IMR-90 (cell line): ENCODE measurements around the gene GJB4.

Experiments
- BHLHE40 ChIP-seq: fragments of 150-350 bp; IDR thresholded peaks from 2 replicates; pipeline ENCODE4 v1.6.1; 2016; ENCODE audit warnings: mild to moderate bottlenecking, low read depth, low read length
- CTCF ChIP-seq: conservative IDR thresholded peaks from 2 replicates; pipeline ENCODE4 v1.5.1; 2012; ENCODE audit warnings: mild to moderate bottlenecking, low read depth, low read length, improper control_type of control experiment
- ELK1 ChIP-seq: fragments of 150-350 bp; IDR thresholded peaks from 2 replicates; pipeline ENCODE4 v1.6.1; 2016; ENCODE audit warnings: low read depth, mild to moderate bottlenecking, low read length, moderate library complexity, borderline replicate concordance
- MAFK ChIP-seq: IDR thresholded peaks from 2 replicates; pipeline ENCODE4 v1.6.1; 2012; ENCODE audit warnings: low read depth, low read length, improper control_type of control experiment
- MXI1 ChIP-seq: IDR thresholded peaks from 2 replicates; pipeline ENCODE4 v1.6.1; 2012; ENCODE audit warnings: low read depth, mild to moderate bottlenecking, low read length, moderate library complexity, borderline replicate concordance
- NFE2L2 ChIP-seq: fragments of 150-350 bp; IDR thresholded peaks from 2 replicates; pipeline ENCODE4 v1.6.1; 2016; ENCODE audit warnings: low read depth, mild to moderate bottlenecking, low read length
- POLR2A ChIP-seq: IDR thresholded peaks from 2 replicates; pipeline ENCODE4 v1.6.1; 2012; ENCODE audit warnings: mild to moderate bottlenecking, low read depth, low read length
- RAD21 ChIP-seq: IDR thresholded peaks from 2 replicates; pipeline ENCODE4 v1.6.1; 2012; ENCODE audit warnings: low read length, improper control_type of control experiment
- RFX5 ChIP-seq: IDR thresholded peaks from 2 replicates; pipeline ENCODE4 v1.8.0; 2012; ENCODE audit warnings: low read depth, mild to moderate bottlenecking, low read length, moderate library complexity
- SMC3 ChIP-seq: fragments of 150-350 bp; IDR thresholded peaks from 2 replicates; pipeline ENCODE4 v1.6.1; 2016; ENCODE audit warnings: low read depth, mild to moderate bottlenecking, antibody characterized with exemption, low read length, moderate library complexity

GRCh38 chr1:34768856-34769255 lies 9.3 kb downstream of the GJB4 start:
- TF ChIP-seq MAFK (no peak), RAD21 (no peak), CTCF (no peak), POLR2A (no peak), MXI1 (no peak), RFX5 (no peak), SMC3 (no peak), ELK1 (no peak), NFE2L2 (no peak), BHLHE40 (no peak)
